Stimulated activated CD4-positive, alpha-beta T cell treated with anti-CD3 and anti-CD28 coated beads, Interleukin-12 subunit alpha, Interleukin-12 subunit beta, amount 100 ng/mL, for 4 hours (primary cell): ENCODE measurements around the gene FMNL1.
A peak's percentile ranks its signal among the peaks of the same experiment; 100 is the strongest.

ENCODE experiments used
- DNase-seq: peaks from one replicate; pipeline ENCODE4 v3.0.0-alpha.2; 2020

FMNL1 gene

GRCh38 chr17:45260204-45260783 is 38.6 kb downstream of the FMNL1 start:
- DNase-seq, result no peak

- peak; percentile 62 for DNase-seq
These were observed 40.2 kb downstream of the FMNL1 start, which contains the start of gene SPATA32 for GRCh38 chr17:45261577-45262515. SPATA32 (minus strand) TSS chr17:45262094; CDS start chr17:45262016, 78 bp downstream.

GRCh38 chr17:45262516-45263476 is 41.1 kb downstream of the FMNL1 start:
- DNase-seq, result no peak

- DNase-seq, result no peak
These were observed 41.8 kb downstream of the FMNL1 start for GRCh38 chr17:45263477-45263860.

- DNase-seq, result no peak
These were observed 42.7 kb downstream of the FMNL1 start for GRCh38 chr17:45264430-45264829.

- no peak for DNase-seq
These were observed 43.3 kb downstream of the FMNL1 start for GRCh38 chr17:45264988-45265387.

GRCh38 chr17:45265821-45266220 is 44.1 kb downstream of the FMNL1 start:
- DNase-seq, result no peak

GRCh38 chr17:45266372-45266926 is 44.8 kb downstream of the FMNL1 start:
- DNase-seq, result no peak

GRCh38 chr17:45267436-45268055 is 45.9 kb downstream of the FMNL1 start:
- DNase-seq, result no peak

GRCh38 chr17:45269912-45270311 is 48.2 kb downstream of the FMNL1 start:
- no peak for DNase-seq

GRCh38 chr17:45270828-45271418 is 49.2 kb downstream of the FMNL1 start:
- DNase-seq, result peak; percentile 54

- no peak for DNase-seq
These were observed 49.9 kb downstream of the FMNL1 start for GRCh38 chr17:45271603-45272002.

GRCh38 chr17:45273551-45273957 is 51.9 kb downstream of the FMNL1 start:
- DNase-seq, result no peak

- DNase-seq, result no peak
These were observed 52.3 kb downstream of the FMNL1 start for GRCh38 chr17:45274033-45274432.

GRCh38 chr17:45276031-45276430 is 54.3 kb downstream of the FMNL1 start:
- DNase-seq, result no peak

- DNase-seq, result peak; percentile 89
These were observed 55.6 kb downstream of the FMNL1 start for GRCh38 chr17:45277216-45277849.

GRCh38 chr17:45277992-45278391 is 56.3 kb downstream of the FMNL1 start:
- no peak for DNase-seq

GRCh38 chr17:45279898-45280297 is 58.2 kb downstream of the FMNL1 start:
- no peak for DNase-seq

GRCh38 chr17:45282683-45283644 is 61.3 kb downstream of the FMNL1 start:
- no peak for DNase-seq

- no peak for DNase-seq
These were observed 62.0 kb downstream of the FMNL1 start for GRCh38 chr17:45283711-45284110.
